Measurements from ENCODE around the gene SLC12A1.

GRCh38 chr15:48343865-48344264, 137.8 kb downstream of the SLC12A1 start:
- TF ChIP-seq POLR2AphosphoS5 (IDR thresholded peaks at IDR 0.05) (no peak), CTCF (IDR thresholded peaks at IDR 0.05) (no peak), POLR2A (IDR thresholded peaks at IDR 0.05) (no peak)
